NCI-H146 treated with DMSO at 0.1 percent for 48 hours (cell line): ENCODE measurements around the gene CST11.
A peak's percentile ranks its signal among the peaks of the same experiment; 100 is the strongest.

ENCODE experiments used
- DNase-seq: peaks from one replicate; lab custom pipeline; 2025; ENCODE audit not compliant: unreplicated experiment; lab: John Stamatoyannopoulos, UW

Gene CST11

DNA sequence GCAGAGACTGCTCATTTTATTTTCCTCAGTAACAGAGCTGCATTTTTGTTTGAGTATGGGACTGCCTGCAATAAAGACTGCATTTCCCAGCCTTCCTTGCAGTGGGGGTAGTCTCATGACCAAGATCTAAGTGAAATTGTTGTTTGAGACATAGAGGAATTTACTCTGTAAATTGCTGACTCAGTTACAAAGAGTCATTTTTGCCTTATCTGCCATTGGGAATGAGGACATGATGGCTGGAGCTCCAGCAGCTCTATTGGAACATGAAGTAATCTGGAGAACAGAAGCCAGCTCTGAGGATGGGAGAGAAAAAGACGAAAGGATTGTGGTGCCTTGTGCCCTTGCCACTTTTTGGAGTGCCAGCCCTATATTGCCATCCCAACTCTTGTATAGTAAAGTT lies 2.1 kb upstream of the CST11 start:
- no peak for DNase-seq

DNA sequence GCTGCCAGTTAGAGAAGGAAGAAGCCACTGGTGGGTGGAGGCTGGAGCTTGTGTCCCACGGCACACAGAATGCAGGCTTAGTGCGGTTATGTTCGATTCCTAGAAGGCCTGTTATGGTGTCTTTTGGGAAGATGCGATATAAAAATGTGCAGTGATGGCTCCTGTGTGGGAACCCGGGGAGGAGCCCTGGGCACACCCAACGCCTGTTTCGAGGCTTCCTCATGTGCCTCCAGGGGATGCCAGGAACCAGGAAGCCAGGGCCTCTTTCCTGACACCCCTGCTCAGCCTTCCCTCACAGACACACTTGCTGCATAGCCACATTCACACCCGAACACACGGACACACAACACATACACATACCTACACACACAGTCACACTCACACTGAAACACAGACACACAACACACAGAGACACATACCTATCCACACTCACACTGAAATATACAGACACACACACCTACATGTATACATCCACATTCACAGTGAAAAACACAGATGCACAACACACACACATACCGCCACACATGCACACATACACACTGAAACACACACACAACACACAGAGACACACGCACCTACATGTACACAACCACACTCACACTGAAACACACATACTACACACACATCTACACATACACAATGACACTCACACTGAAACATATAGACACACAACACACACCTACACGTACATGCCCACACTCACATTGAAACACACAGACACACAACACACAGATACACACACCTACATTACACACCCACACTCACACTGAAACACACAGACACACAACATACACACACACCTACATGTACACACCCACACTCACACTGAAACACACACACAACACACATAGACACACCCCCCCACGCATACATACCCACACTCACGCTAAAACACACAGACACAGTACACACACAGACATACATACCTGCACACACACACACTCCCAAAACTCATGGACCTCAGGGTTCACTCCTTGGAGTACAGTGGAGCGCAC lies 1.2 kb upstream of the CST11 start:
- DNase-seq: no peak

DNA sequence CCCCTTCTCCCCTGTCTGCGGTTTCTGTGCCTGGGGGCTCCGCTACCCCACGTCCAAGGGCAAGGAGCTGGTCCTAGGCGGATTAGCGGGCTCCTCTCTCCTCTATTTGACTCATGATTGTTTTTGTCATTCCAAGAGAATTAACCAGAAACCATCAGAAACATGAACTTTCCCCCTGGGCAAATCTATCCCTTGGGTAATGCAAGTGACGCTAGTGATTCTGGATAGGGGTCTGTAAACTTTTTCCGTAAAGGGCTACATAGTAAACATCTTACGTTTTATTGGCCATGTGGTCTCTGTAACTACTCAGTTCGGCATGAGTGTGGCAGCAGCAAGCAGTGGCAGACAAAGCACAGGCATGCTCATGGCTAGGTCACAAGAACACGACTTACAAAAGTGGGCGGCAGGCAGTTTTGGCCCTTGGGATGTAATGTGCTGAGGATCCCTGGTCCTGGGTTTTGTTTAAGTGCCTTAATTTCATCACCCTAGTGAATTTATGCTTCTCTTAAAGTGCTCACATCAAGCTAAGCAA lies 654 bp downstream of the CST11 start:
- no peak for DNase-seq

DNA sequence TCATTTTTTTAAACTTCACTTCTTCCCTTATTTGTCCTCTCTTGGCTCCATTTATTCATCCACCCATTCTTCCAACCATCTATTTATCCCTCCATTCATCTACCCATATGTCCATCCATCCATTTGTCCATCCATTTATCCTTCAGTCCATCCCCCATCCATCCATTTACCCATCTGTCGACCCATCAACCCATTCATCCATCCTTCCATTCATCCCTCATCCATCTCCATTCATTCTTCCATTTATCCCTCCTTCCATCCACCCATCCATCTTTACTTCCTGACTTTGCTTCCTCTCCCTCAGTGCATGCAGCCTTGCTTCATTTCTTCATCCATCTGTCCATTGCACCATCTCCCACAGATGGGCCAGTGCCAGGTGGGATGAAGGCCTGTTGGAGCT lies 1.8 kb downstream of the CST11 start:
- no peak for DNase-seq

DNA sequence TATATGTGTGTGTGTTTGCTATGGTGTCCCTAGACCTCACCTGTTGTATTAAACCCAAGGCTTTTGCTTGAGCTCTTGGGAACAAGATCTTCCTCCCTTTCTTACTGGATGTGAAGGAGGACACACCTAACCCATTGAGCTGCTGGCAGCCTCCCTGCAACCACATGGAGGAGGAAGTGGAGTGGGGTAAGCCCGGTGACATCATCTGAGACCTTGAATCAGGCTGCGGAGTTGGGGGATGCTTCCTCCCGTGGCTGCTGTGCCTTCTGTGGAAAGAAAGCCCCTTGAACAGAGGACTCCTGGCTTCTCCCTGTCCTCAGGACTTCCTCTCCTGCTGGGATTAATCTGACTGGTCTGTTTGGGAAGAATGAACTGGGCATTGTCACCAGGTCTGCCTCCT lies 3.3 kb downstream of the CST11 start:
- no peak for DNase-seq

DNA sequence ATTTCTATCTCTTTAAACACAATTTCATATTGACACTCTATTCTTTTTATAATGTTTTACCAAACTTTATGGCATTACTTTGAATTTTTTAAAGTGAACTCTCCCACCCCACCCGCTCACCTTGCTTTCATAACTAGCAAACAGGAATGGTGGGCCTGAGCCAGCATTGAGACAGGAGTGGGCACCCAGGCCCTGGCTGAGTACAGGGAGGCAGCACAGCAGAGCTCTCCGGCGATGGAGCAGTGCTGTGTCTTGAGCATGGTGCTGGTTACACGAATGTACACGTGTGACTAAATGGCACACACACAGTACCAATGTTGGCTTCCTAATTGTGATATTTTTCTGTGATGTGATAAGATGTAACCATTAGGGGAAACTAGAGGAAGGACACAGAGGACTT lies 4.5 kb downstream of the CST11 start:
- no peak for DNase-seq

DNA sequence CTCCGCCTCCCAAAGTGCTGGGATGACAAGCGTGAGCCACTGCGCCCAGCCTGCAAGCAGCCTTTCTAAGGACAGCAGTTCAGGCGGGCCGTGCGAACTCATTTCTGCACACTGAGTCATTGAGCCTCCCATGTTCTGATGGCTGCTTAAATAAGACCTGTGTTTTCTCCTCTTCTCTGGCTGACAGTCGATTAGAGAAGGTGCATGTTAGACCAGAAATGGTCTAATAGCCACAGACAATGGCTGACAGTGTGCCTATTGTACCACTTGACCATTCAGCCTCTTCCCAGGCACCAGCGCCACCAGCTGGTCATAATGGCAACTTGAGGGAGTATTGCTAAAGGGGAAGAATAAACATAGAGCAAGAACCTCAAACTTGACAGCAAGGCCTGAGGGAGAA lies 6.2 kb downstream of the CST11 start:
- DNase-seq: peak; percentile 76

DNA sequence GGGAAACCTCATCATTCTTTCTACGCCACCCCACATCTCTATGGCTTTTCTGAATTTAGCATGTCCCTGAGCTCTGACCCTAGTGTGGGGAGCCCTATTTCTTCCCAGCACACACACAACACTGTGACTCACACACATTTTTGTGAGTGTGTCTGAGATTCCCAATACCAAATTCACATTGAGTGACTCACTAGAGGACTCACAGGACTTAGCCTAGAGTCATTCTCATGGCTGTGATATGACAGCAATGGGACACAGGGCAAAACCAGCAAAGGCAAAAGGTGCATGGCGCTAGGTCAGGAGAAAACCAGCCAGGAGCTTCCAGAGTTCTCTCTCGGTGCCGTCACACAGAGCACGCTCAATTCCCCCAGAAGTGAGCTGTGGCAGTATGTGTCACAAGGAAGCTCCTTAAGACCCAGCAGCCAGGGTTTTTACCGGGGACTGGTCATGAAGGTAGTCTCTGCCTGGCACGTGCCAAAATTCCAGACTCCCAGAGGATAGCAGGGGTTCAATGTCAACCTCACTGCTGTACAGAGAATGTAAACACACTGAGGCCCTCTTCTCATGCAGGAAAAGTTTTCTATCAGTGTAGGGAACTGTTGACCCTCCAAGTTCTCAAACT lies 7.0 kb downstream of the CST11 start:
- no peak for DNase-seq

DNA sequence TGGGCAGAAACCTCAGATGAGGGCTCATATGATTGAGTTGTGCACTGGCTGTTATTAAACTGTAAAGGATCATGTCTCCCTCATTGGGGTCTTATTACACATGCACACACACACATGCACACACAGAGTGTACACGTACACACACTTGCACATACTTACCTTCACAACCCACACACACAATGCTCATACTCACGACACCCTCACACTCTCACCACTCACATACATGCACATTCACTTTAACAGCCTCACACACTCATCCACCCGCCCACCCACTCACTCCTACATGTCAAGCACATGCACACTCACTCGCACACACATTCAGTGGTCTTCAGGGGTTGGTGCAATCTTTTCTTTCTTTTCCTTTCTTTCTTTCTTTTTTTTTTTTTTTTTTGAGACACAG lies 7.8 kb downstream of the CST11 start:
- no peak for DNase-seq

DNA sequence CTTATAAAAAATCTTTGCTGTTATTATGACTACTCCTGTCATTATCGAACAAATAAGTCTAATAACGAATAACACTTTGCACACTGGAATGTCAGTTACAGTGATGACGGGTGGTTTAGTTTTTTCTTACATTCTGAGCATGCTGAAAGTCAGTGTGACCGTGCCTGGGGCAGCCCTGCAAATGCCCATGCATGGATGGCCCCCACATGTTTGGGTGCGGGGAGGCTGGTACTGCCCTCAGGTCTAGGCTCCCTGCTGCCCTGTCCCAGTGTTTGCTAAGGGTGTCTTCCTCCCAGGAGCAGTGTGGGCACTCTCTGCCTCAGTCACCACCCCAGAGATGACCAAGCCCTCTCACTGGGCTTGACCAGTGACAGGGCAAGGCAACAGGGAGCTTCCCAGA lies 10.2 kb downstream of the CST11 start:
- DNase-seq: no peak

DNA sequence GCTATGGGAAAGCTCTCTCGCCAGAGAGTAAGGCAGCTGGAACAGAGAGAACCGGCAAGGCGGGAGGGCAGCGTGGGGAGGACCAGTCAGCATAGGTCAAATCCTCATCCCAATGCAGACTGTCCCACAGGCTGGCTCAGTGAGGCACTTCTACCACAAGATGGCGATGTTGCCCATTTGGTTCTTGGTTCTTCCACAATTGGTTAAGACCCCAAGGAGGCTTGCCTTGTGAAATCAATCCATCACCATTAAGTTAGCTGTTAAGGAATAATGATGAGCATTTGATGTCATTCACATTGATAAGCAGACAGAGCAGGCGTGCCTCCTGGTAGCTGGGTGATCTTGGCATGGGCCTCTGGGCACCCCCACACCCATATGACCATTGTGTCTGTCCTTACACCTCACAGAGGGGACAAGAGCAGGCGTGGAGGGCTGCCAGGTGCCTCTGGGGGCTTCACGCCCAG lies 10.8 kb downstream of the CST11 start:
- peak; percentile 31 for DNase-seq

DNA sequence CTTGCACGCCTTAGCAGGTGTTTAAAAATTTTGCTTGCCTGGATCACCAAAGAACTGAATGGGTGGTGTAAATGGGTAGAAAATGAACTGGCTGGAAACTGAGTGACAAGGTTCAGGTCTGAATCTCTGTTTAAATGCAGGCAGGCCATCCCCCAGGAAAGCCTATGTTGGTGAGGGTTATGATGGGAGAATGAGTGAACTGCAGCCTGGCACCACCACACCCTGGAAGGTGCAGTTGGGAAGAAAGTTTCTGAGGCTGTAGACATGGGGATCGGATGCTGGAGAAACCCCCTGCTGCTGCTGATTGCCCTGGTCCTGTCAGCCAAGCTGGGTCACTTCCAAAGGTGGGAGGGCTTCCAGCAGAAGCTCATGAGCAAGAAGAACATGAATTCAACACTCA lies 12.7 kb downstream of the CST11 start:
- no peak for DNase-seq

DNA sequence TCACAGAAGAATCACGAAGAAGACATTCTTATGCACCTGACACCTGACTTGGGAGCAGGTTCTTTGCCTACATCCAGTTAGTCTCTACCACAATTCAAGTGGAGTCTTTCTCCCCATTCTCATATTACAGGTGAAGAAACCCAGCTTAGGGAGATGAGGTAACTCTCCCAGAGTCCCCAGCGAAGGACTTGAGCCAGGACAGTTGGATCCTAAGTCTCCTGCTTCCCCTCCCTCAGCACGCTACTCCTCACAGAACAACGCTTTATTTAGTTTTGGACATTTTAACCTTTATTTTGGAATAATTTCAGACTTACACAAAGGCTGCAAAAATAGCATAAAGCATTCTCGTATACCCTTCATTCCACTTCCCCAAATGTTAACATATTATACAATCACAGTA lies 14.0 kb downstream of the CST11 start:
- DNase-seq: no peak

DNA sequence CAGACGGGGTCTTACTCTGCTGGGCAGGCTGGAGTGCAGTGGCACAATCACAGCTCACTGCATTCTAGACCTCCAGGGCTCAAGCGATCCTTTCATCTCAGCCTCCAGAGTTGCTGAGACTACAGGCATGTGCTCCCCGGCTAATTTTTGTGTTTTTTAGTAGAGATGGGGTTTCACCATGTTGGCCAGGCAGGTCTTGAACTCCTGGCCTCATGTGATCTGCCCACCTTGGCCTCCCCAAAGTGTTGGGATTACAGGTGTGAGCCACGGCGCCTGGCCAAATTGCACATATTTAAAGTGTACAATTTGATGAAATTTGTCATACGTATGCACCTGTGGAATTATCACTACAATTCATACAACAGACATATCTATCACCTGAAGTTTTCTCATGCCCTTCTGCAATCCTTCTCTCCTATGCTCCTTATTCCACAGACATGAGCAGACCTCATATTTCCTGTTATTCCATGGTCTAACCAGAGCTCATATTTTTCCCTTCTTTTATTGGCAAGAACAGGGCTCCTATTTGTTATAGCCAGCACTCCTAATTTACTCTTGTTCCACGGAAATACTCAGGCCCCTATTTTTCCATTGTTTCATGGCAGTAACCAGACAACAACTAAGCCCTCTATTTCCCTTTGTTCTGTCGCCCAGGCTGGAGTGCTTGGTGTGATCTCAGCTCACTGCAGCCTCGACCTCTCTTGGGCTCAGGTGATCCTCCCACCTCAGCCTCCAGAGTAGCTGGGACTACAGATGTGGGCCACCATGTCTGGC lies 15.4 kb downstream of the CST11 start:
- DNase-seq: no peak

DNA sequence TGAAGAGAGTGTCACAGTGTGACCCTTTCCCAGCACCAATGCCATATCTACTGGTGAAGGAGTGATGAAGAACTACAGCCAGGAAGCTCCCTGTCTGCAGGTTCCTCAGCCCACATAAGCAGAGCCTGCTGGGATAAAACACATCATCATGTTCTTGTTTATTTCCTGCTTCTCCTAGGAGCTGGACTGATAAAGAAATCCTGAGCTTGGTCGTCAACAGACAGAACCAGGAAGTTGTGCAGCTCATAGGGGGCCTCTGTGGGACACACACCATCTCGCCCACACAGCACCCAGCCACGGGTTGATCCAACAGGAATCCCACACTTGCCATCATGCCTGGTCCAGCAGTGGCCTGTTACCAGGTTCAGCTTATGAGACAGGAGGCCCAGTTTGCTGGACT lies 16.0 kb downstream of the CST11 start:
- DNase-seq: no peak

DNA sequence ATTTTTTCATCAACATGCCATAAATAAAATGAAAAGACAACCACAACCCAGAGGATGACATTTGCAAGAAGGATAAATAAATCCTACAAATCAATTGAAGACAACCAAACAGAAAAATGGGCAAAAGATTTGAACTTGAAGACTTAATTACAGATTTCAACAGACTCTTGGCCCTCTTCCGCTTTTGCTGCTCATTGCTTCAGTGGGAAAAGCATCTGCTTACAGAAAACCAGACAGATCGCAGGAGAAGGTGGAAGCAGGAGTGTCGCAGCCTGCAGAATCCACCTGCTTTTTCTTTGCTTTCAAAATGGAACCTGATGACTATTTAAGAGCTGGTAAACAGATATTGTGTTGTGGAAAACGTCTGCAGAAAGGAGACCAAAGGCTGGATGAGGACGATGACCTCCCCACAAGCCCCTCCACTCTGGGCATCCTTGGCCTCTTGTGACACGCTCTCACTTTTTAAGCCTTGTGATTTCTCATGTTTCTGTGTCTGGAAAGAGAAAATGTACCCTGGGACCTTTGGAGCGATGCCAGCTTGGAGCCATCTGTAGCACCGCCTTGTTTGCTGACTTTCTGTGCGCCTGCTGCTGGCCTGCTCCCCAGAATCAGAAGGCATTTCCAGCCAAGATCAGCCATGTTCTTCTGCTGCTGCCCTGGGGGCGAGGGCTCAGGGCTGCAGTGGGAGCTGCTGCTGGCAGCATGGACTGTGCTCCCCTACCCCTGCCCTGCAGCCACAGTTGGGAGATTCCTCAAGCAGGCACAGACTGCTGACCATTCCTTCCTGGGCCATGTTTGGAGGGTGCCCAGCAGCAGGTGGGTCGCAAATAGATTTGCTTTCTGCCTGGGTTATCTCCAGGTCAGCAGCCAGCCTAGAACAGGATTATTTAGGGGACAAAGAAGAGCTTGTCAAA lies 16.8 kb downstream of the CST11 start:
- DNase-seq: peak; percentile 42

DNA sequence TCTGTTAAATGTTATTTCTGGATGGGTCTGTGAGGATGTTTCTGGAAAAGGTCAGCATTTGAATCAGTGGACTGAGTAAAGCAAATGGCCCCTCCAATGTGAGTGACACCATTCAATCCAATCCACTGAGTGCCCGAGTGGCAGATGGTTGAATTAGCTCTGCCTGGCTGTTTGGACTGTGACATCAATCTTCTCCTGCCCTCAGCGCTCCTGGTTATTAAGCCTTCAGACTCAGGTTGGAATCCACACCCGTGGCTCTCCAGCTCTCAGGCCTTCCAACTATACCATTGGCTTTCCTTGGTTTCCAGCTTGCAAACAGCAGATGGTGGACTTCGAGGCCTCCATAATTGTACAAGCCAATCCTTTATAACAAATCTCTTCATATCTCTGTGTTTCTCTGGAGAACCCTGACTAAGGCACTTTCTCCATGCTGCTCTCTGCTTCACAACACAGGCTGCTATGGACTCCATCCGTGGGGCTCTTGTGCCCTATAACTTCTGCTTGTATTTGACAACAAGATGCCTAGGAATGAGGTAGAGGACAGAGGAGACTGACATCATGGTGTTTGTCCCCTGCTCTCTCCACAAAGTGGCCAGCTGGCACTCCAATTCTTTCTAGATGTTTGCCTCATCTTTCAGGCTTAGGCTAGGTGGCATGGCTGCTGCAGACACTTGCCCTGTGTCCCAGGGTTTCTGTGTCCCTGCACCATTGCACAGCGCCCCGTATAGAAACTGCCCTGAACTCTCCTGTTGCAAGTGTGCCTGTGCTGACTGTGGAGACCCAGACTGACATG lies 18.0 kb downstream of the CST11 start:
- DNase-seq: no peak

DNA sequence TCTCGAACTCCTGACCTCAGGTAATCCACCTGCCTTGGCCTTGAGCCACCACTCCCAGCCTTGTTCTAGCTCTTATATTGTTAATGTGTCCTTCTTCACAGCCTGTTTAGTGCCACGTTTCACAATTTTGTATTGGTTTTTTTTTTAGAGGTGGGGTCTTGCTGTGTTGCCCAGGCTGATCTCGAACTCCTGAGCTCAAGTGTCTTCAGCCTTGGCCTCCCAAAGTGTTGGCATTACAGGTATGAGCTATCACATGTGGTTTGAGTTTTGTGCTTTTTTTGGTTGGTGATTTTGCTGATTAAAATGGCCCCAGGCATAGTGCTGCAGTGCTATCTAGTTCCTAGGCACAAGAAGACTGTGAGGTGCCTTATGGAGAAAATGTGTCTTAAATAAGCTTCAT lies 19.0 kb downstream of the CST11 start:
- no peak for DNase-seq

DNA sequence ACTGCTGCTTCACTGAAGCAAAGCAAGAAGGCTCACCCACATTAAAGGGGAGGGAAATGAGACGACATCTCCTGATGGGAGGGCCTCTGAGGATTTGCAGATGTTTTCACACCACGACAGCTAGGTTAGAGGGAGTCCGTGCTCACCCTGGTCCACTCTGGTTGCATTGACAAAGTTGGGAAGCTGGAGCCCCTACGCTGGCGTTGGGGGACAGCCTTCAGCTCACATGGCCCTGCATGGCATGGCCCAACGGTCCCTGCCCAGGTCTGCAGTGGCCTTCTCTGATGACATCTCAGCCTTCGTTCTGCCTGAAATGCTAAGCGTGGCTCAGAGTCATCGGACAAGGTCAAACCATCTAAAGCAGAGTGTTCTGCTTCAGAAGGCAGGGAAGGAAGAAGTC lies 27.5 kb downstream of the CST11 start:
- DNase-seq: no peak
